Measurements from ENCODE around the gene CELF4.

GRCh38 chr18:37590346-37590745 is 24.7 kb upstream of the CELF4 start:
- TF ChIP-seq CTCF (conservative IDR thresholded peaks at IDR 0.05 in 1 of 2, IDR thresholded peaks at IDR 0.05 in 1 of 2; ENCODE audit: low read depth in 1 of 2, low read length in 2 of 2), result no peak
- TF ChIP-seq EZH2 (IDR thresholded peaks at IDR 0.05; ENCODE audit: low read length, missing control alignments), result no peak
